ENCODE measurements around the gene MT1E. TPM values are rescaled to one million over a fixed set of nuclear protein-coding genes. Genes with fewer than 3 reads are reported as not detected.
A peak's percentile ranks its signal among the peaks of the same experiment; 100 is the strongest.

The MT1E gene
- total RNA-seq, 1 donor from 2014 or later = not detected

GRCh38 chr16:56614549-56614991 lies 11.0 kb upstream of the MT1E start:
- H3K4me1 Mint-ChIP-seq (ENCODE audit: low read depth, unreplicated experiment) = peaks cover 6% of the 10 kb centered on the region
- no peak for TF ChIP-seq CTCF (IDR thresholded peaks at IDR 0.05; ENCODE audit: partially characterized antibody, unreplicated experiment)
- H3K36me3 Mint-ChIP-seq (ENCODE audit: unreplicated experiment) = no peaks in the 10 kb centered on the region
- H3K27ac Mint-ChIP-seq (ENCODE audit: unreplicated experiment) = no peak overlapping the region
- no peak overlapping the region for H3K4me3 Mint-ChIP-seq (ENCODE audit: unreplicated experiment)
- H3K27me3 Mint-ChIP-seq (ENCODE audit: unreplicated experiment) = peaks cover 29% of the 10 kb centered on the region
- H3K9me3 Mint-ChIP-seq (ENCODE audit: unreplicated experiment) = peaks cover 2% of the 10 kb centered on the region
- no peak for DNase-seq

- TF ChIP-seq CTCF (IDR thresholded peaks at IDR 0.05; ENCODE audit: partially characterized antibody, unreplicated experiment) = no peak
- Mint-ChIP-seq H3K9me3 (ENCODE audit: unreplicated experiment) (peaks cover 2% of the 10 kb centered on the region), H3K4me3 (ENCODE audit: unreplicated experiment) (no peak overlapping the region), H3K36me3 (ENCODE audit: unreplicated experiment) (no peaks in the 10 kb centered on the region), H3K27ac (ENCODE audit: unreplicated experiment) (no peak overlapping the region), H3K4me1 (ENCODE audit: low read depth, unreplicated experiment) (peaks cover 5% of the 10 kb centered on the region), H3K27me3 (ENCODE audit: unreplicated experiment) (peaks cover 28% of the 10 kb centered on the region)
- DNase-seq = no peak
These were observed 10.2 kb upstream of the MT1E start for GRCh38 chr16:56615353-56615752.

- H3K4me3 Mint-ChIP-seq (ENCODE audit: unreplicated experiment) = peak overlapping the region; percentile 73
- H3K9me3 Mint-ChIP-seq (ENCODE audit: unreplicated experiment) = peaks cover 2% of the 10 kb centered on the region
- DNase-seq = no peak
- peaks cover 5% of the 10 kb centered on the region for H3K4me1 Mint-ChIP-seq (ENCODE audit: low read depth, unreplicated experiment)
- no peak overlapping the region for H3K27ac Mint-ChIP-seq (ENCODE audit: unreplicated experiment)
- no peak for TF ChIP-seq CTCF (IDR thresholded peaks at IDR 0.05; ENCODE audit: partially characterized antibody, unreplicated experiment)
- H3K36me3 Mint-ChIP-seq (ENCODE audit: unreplicated experiment) = no peaks in the 10 kb centered on the region
- H3K27me3 Mint-ChIP-seq (ENCODE audit: unreplicated experiment) = peaks cover 31% of the 10 kb centered on the region
These were observed 8.9 kb upstream of the MT1E start for GRCh38 chr16:56616608-56617211.

- TF ChIP-seq CTCF (IDR thresholded peaks at IDR 0.05; ENCODE audit: partially characterized antibody, unreplicated experiment) = no peak
- DNase-seq = peak; percentile 68
- H3K4me3 Mint-ChIP-seq (ENCODE audit: unreplicated experiment) = peak overlapping the region; percentile 88
- peaks cover 31% of the 10 kb centered on the region for H3K27me3 Mint-ChIP-seq (ENCODE audit: unreplicated experiment)
- H3K36me3 Mint-ChIP-seq (ENCODE audit: unreplicated experiment) = no peaks in the 10 kb centered on the region
- H3K9me3 Mint-ChIP-seq (ENCODE audit: unreplicated experiment) = peaks cover 2% of the 10 kb centered on the region
- H3K27ac Mint-ChIP-seq (ENCODE audit: unreplicated experiment) = no peak overlapping the region
- peaks cover 5% of the 10 kb centered on the region for H3K4me1 Mint-ChIP-seq (ENCODE audit: low read depth, unreplicated experiment)
These were observed 8.1 kb upstream of the MT1E start for GRCh38 chr16:56617212-56618085.

GRCh38 chr16:56618138-56618537 lies 7.4 kb upstream of the MT1E start:
- DNase-seq = no peak
- Mint-ChIP-seq H3K4me1 (ENCODE audit: low read depth, unreplicated experiment) (peaks cover 5% of the 10 kb centered on the region), H3K9me3 (ENCODE audit: unreplicated experiment) (peaks cover 2% of the 10 kb centered on the region), H3K36me3 (ENCODE audit: unreplicated experiment) (no peaks in the 10 kb centered on the region), H3K4me3 (ENCODE audit: unreplicated experiment) (peak overlapping the region; percentile 88), H3K27ac (ENCODE audit: unreplicated experiment) (no peak overlapping the region), H3K27me3 (ENCODE audit: unreplicated experiment) (peaks cover 31% of the 10 kb centered on the region)
- no peak for TF ChIP-seq CTCF (IDR thresholded peaks at IDR 0.05; ENCODE audit: partially characterized antibody, unreplicated experiment)

All from glutamatergic neuron (in vitro differentiated cells).